Astrocyte (in vitro differentiated cells and primary cell): ENCODE measurements around the gene GPC5. TPM values are rescaled to one million over a fixed set of nuclear protein-coding genes. Genes with fewer than 3 reads are reported as not detected.

Source experiments
- DNase-seq: peaks from one replicate; pipeline ENCODE4 v3.0.0-alpha.2; 2010; ENCODE audit warnings: low read depth
- FAIRE-seq: peaks from 2 replicates; lab custom pipeline; 2011; peaks lifted over from hg19 to GRCh38; lab: Jason Lieb, UNC
- H2AFZ ChIP-seq: 2 replicates; pipeline ENCODE4 v1.6.0; 2012; ENCODE audit warnings: low read depth, low read length, inconsistent platforms
- H3K27ac ChIP-seq: 2 replicates; pipeline ENCODE4 v1.5.1; 2011; ENCODE audit warnings: low read depth, low read length, inconsistent platforms
- H3K27me3 ChIP-seq: 2 replicates; pipeline ENCODE4 v1.6.0; 2011; ENCODE audit warnings: low read length, inconsistent platforms; ENCODE audit not compliant: insufficient read depth
- H3K36me3 ChIP-seq: 2 replicates; pipeline ENCODE4 v1.5.1; 2011; ENCODE audit warnings: low read length, inconsistent platforms; ENCODE audit not compliant: insufficient read depth
- H3K4me1 ChIP-seq: 2 replicates; pipeline ENCODE4 v1.5.1; 2011; ENCODE audit warnings: low read length, inconsistent platforms; ENCODE audit not compliant: insufficient read depth
- H3K4me2 ChIP-seq: 2 replicates; pipeline ENCODE4 v1.6.0; 2012; ENCODE audit warnings: low read length, inconsistent platforms
- H3K4me3 ChIP-seq: 2 replicates; pipeline ENCODE4 v1.5.1; 2011; ENCODE audit warnings: low read depth, mild to moderate bottlenecking, low read length, inconsistent platforms; ENCODE audit not compliant: insufficient read depth
- H3K79me2 ChIP-seq: 2 replicates; pipeline ENCODE4 v1.6.0; 2012; ENCODE audit warnings: mild to moderate bottlenecking, low read length, inconsistent platforms; ENCODE audit not compliant: insufficient read depth
- H3K9ac ChIP-seq: 2 replicates; pipeline ENCODE4 v1.6.0; 2012; ENCODE audit warnings: mild to moderate bottlenecking, low read length, inconsistent platforms
- H3K9me3 ChIP-seq: 2 replicates; pipeline ENCODE4 v1.5.1; 2012; ENCODE audit warnings: low read depth, mild to moderate bottlenecking, low read length, inconsistent platforms; ENCODE audit not compliant: insufficient read depth
- H4K20me1 ChIP-seq: 2 replicates; pipeline ENCODE4 v1.6.0; 2012; ENCODE audit warnings: low read length, inconsistent platforms; ENCODE audit not compliant: insufficient read depth
- H3K27ac Mint-ChIP-seq: one replicate; pipeline ENCODE4 v1.8.0; 2021; ENCODE audit warnings: mild to moderate bottlenecking, mixed read lengths; ENCODE audit not compliant: unreplicated experiment
- H3K27me3 Mint-ChIP-seq: one replicate; pipeline ENCODE4 v1.8.0; 2021; ENCODE audit warnings: low read depth, mixed read lengths; ENCODE audit not compliant: unreplicated experiment
- H3K36me3 Mint-ChIP-seq: one replicate; pipeline ENCODE4 v1.8.0; 2021; ENCODE audit warnings: low read depth, mixed read lengths; ENCODE audit not compliant: unreplicated experiment
- H3K4me1 Mint-ChIP-seq: one replicate; pipeline ENCODE4 v1.8.0; 2021; ENCODE audit warnings: low read depth, mixed read lengths; ENCODE audit not compliant: unreplicated experiment
- H3K4me3 Mint-ChIP-seq: one replicate; pipeline ENCODE4 v1.8.0; 2021; ENCODE audit warnings: mild to moderate bottlenecking, moderate library complexity, mixed read lengths; ENCODE audit not compliant: unreplicated experiment
- H3K9me3 Mint-ChIP-seq: one replicate; pipeline ENCODE4 v1.8.0; 2021; ENCODE audit warnings: mild to moderate bottlenecking, mixed read lengths; ENCODE audit not compliant: unreplicated experiment
- EZH2 ChIP-seq: IDR thresholded peaks from 2 replicates; pipeline ENCODE4 v1.6.1; 2012; ENCODE audit warnings: mild to moderate bottlenecking, low read length, inconsistent platforms; ENCODE audit not compliant: insufficient read depth
- total RNA-seq: library from RNA; stranded (reverse); gene quantifications from 2 replicates; pipeline ENCODE4 v1.2.1, GENCODE V29; 2021
- TF ChIP-seq, protein P1 (sequence below): IDR thresholded peaks from 2 replicates; pipeline ENCODE4 v1.5.1; 2011; ENCODE audit warnings: low read depth, mild to moderate bottlenecking, inconsistent platforms, low read length, moderate library complexity; ENCODE audit not compliant: insufficient read depth

GPC5 gene
- total RNA-seq, 1 donor from 2014 or later = 1.1 TPM

DNA sequence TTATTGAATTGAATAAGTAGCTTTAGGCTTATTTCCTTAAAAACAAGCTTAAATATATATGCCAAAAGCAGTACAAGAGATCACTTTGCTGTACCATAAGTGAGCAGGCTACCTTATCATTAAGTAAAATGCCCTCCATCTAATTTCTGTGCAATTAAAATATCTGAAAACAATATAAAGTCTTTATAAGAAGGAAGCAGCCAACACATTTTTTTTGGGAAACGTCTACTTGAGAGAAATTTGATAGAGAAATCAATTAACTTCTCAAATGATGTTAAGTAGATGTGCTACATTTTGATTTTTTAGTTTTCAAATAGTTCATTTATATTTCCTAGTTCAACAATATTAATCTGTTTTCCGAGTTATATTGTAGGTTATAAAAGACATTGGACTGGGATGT, 52.5 kb downstream of the GPC5 start:
- no peaks in the 10 kb centered on the region for H3K27me3 ChIP-seq
- no peaks in the 10 kb centered on the region for H3K9me3 ChIP-seq
- FAIRE-seq (peak; percentile 34), DNase-seq (no peak)
- H3K27me3 Mint-ChIP-seq = peaks cover 1% of the 10 kb centered on the region
- H2AFZ ChIP-seq = no peak overlapping the region
- no peak overlapping the region for H3K4me3 ChIP-seq
- H3K27ac ChIP-seq = no peak overlapping the region
- H3K36me3 ChIP-seq = no peaks in the 10 kb centered on the region
- no peaks in the 10 kb centered on the region for H3K79me2 ChIP-seq
- no peaks in the 10 kb centered on the region for H3K9me3 Mint-ChIP-seq
- H3K36me3 Mint-ChIP-seq = no peaks in the 10 kb centered on the region
- H3K4me2 ChIP-seq = no peak overlapping the region
- no peaks in the 10 kb centered on the region for H4K20me1 ChIP-seq
- H3K4me1 Mint-ChIP-seq = no peaks in the 10 kb centered on the region
- H3K9ac ChIP-seq = no peak overlapping the region
- H3K27ac Mint-ChIP-seq = no peak overlapping the region
- no peak overlapping the region for H3K4me3 Mint-ChIP-seq
- TF ChIP-seq, protein P1, sequence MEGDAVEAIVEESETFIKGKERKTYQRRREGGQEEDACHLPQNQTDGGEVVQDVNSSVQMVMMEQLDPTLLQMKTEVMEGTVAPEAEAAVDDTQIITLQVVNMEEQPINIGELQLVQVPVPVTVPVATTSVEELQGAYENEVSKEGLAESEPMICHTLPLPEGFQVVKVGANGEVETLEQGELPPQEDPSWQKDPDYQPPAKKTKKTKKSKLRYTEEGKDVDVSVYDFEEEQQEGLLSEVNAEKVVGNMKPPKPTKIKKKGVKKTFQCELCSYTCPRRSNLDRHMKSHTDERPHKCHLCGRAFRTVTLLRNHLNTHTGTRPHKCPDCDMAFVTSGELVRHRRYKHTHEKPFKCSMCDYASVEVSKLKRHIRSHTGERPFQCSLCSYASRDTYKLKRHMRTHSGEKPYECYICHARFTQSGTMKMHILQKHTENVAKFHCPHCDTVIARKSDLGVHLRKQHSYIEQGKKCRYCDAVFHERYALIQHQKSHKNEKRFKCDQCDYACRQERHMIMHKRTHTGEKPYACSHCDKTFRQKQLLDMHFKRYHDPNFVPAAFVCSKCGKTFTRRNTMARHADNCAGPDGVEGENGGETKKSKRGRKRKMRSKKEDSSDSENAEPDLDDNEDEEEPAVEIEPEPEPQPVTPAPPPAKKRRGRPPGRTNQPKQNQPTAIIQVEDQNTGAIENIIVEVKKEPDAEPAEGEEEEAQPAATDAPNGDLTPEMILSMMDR = no peak
- no peak for TF ChIP-seq EZH2
- no peaks in the 10 kb centered on the region for H3K4me1 ChIP-seq

- no peak overlapping the region for H3K27ac ChIP-seq
- H3K4me3 ChIP-seq = no peak overlapping the region
- Mint-ChIP-seq H3K36me3 (no peaks in the 10 kb centered on the region), H3K9me3 (no peaks in the 10 kb centered on the region), H3K4me3 (no peak overlapping the region), H3K27me3 (no peaks in the 10 kb centered on the region), H3K4me1 (no peaks in the 10 kb centered on the region), H3K27ac (no peak overlapping the region)
- DNase-seq = no peak
- H3K27me3 ChIP-seq = no peaks in the 10 kb centered on the region
- no peaks in the 10 kb centered on the region for H3K36me3 ChIP-seq
- no peaks in the 10 kb centered on the region for H4K20me1 ChIP-seq
- H3K79me2 ChIP-seq = no peaks in the 10 kb centered on the region
- no peak overlapping the region for H3K9ac ChIP-seq
- TF ChIP-seq EZH2 = no peak
- TF ChIP-seq, protein P1 = no peak
- H3K4me1 ChIP-seq = no peaks in the 10 kb centered on the region
- no peak overlapping the region for H2AFZ ChIP-seq
- FAIRE-seq = no peak
- no peak overlapping the region for H3K4me2 ChIP-seq
- H3K9me3 ChIP-seq = no peaks in the 10 kb centered on the region
Measured at GRCh38 chr13:91454666-91455065, 56.2 kb downstream of the GPC5 start.

- FAIRE-seq (no peak), DNase-seq (no peak)
- Histone ChIP-seq H3K27ac (no peak overlapping the region), H3K9ac (no peak overlapping the region), H3K36me3 (no peaks in the 10 kb centered on the region), H3K4me3 (no peak overlapping the region), H2AFZ (no peak overlapping the region), H3K27me3 (no peaks in the 10 kb centered on the region), H3K4me1 (no peaks in the 10 kb centered on the region), H3K4me2 (no peak overlapping the region), H4K20me1 (no peaks in the 10 kb centered on the region), H3K79me2 (no peaks in the 10 kb centered on the region), H3K9me3 (no peaks in the 10 kb centered on the region)
- Mint-ChIP-seq H3K4me3 (no peak overlapping the region), H3K27ac (no peak overlapping the region), H3K9me3 (no peaks in the 10 kb centered on the region), H3K27me3 (no peaks in the 10 kb centered on the region), H3K4me1 (no peaks in the 10 kb centered on the region), H3K36me3 (no peaks in the 10 kb centered on the region)
- no peak for TF ChIP-seq EZH2
- TF ChIP-seq, protein P1 = no peak
Measured at GRCh38 chr13:91456837-91457236, 58.4 kb downstream of the GPC5 start.
